HG03469 (cell line): Measurements from ENCODE around the gene VEZT.
"Not testable (repeated sequence)": the region's sequence is repeated elsewhere in the genome, so short reads cannot be mapped to it uniquely, and the experiment has no call there.

ENCODE experiments used
- ATAC-seq: cut with Tn5 transposase; IDR thresholded peaks from one replicate; pipeline ENCODE4 v1.9.1; 2021; ENCODE audit warnings: mild to moderate bottlenecking, moderate library complexity, moderate number of reproducible peaks; ENCODE audit not compliant: unreplicated experiment

Gene VEZT, protein sequence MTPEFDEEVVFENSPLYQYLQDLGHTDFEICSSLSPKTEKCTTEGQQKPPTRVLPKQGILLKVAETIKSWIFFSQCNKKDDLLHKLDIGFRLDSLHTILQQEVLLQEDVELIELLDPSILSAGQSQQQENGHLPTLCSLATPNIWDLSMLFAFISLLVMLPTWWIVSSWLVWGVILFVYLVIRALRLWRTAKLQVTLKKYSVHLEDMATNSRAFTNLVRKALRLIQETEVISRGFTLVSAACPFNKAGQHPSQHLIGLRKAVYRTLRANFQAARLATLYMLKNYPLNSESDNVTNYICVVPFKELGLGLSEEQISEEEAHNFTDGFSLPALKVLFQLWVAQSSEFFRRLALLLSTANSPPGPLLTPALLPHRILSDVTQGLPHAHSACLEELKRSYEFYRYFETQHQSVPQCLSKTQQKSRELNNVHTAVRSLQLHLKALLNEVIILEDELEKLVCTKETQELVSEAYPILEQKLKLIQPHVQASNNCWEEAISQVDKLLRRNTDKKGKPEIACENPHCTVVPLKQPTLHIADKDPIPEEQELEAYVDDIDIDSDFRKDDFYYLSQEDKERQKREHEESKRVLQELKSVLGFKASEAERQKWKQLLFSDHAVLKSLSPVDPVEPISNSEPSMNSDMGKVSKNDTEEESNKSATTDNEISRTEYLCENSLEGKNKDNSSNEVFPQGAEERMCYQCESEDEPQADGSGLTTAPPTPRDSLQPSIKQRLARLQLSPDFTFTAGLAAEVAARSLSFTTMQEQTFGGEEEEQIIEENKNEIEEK

DNA sequence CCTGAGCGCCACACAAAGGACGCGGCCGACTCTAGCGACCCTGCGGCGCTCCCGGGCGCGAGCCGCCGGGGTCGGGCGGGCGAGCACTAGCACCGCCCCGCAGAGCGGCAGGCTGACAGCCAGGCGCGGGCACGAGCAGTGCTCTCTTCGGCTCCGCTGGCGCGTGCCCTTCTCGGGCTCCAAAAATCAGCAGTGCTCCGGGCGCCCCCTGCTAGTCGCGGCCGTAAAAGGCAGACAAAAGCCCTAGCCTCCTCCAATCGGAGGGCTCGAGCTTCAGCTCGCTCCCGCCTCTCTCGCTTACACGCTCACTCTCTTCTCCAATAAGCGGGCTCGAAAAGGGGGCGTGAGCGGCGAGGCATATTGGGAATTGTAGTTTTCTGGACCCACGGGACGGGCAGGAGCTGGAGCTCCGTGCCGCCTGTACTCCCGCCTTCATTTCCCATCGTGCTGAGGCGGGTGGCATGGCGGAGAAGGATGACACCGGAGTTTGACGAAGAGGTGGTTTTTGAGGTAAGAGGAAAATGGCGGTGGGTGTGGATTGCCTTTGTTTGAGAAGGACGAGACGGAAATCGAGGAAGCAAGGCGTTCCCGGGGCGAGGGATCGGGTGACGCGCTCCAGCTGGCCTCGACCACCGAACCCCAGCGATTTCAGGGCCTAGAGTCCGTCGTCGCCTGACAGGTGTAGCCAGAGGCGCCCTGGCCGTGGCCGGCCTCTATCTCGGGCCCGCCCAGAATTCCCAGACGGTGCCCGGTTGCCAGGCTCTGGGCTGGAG, at the start of gene VEZT, which contains the start of gene FGD6:
Gene VEZT (plus strand): TSS at position 431 of the 773 bp plus-strand sequence. CDS start 44 bp downstream, at position 475.
Gene FGD6 (minus strand): TSS at position 91 of the 773 bp plus-strand sequence. CDS start 227 bp downstream, outside the sequence.
- ATAC-seq = peak; percentile 86

- no peak for ATAC-seq
These were observed 48.9 kb upstream of the VEZT start for GRCh38 chr12:95168746-95169145.

DNA sequence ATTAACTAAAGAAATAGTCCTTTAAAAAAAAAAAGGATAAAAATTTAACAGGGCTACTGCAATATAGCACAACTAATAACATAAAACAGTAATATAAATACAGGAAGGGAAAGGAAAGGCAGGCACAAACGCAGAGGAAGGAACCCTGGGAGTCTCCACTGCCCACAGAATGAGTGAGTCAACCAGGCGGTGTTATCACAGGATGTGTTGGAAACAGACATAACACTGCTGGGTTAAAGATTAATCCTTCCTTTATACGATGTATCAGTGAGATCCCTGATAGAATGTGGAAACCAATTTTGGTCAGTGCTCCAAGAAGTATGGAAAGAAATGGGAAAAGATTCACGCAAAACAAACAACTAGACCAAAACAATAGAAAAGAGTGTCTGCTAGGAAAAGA, 48.2 kb upstream of the VEZT start:
- no peak for ATAC-seq

- ATAC-seq = no peak
These were observed 44.0 kb upstream of the VEZT start for GRCh38 chr12:95173392-95174251.

- no peak for ATAC-seq
These were observed 40.3 kb upstream of the VEZT start for GRCh38 chr12:95177201-95177768.

DNA sequence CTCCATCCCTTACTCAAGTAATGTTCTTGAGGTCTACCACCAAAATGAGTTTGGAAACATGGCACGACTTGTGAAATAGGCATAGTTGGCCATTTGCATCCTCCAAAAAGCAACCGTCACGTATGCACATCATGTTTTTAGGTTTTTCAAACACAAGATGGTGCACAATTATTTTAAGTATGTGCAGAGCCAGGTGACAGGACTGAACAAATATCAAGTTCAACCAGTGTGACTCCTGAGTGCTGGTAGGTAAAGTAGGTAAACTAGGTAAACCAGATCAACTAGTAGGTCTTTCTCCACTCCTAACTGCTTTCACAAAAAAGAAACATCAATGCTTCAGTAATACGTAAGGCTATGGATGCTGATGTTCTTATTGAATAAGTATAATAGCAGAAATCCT, 39.5 kb upstream of the VEZT start:
- no peak for ATAC-seq

DNA sequence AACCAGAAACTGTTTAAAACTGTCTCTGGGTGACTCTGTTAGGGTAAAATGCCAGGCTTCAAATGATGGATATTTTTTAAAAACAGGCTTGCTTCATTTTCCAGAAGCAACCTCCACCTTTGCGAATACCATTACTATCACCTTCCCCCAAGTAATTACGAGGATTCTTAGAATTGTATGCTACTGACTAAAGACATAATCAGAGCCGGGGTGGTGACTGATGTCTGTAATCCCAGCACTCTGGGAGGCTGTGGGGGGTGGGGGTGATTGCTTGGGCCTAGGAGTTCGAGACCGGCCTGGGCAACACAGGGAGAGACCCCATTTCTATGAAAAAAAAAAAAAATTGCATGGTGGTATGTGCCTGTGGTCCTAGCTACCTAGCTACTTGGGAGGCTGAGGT, 38.6 kb upstream of the VEZT start:
- no peak for ATAC-seq

DNA sequence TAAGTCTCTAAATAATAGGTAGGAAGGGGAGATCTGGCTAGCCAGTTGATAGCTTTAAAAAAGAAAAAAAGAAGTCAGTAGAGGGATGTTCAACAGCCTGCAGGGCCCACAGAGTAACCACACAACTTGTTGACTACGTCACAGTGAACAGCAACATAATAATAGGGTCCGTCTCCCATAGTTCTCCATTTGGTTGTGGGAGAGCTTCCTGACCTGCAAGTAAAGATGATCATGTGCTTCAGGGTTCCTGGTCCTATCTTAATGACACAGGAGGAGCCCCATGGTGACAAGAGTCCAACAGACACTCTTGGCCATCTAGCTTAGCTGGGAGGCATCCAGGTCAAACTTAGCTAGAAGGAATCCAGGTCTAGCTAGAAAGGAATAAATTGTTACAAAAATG, 36.5 kb upstream of the VEZT start:
- ATAC-seq = no peak

DNA sequence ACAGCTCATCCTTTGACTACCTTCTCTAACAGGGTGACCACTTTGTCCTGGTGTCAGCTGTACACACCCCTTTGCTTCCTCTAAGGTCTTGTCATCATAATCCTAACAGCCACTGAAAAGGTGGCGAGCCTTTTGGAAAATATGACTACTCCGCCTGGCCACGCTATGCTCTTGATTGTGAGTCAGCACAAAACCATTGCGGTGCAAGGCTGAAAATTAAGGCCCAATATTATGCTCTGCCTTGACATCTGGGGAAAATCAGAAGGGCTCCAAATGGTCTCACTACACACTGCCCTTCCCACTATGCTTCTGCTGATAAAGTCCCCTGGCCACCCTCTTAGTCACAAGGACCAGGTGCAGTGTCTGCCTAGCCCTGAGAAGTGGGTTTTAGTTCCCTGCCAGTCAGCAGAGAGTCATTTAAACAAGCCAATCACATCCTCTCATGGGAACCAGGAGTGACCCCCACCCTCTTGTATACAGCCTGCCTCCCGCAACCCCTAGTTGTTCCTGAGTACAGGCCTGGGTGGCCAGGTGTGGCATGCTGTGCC, 34.7 kb upstream of the VEZT start:
- no peak for ATAC-seq

DNA sequence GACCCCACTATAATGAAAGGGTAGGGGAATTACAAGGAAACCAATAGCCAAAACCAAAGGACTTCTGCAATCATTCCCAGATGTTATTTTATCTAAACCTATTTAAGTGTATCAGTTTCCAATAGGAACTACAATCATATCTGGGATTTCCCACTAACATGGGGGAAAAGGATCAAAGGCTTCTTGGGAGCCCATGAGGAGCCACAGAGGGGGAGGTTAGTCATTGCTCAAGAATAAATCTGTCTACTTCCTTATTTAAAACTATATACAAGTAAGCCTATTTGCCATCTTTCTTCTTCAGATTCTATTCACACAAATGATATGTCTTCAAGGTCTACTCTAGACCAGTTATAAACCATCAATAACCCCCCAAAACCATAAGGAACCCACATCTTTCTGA, 33.5 kb upstream of the VEZT start:
- no peak for ATAC-seq

GRCh38 chr12:95185072-95185471, 32.5 kb upstream of the VEZT start:
- ATAC-seq = no peak

- ATAC-seq = no peak
These were observed 31.8 kb upstream of the VEZT start for GRCh38 chr12:95185854-95186253.

DNA sequence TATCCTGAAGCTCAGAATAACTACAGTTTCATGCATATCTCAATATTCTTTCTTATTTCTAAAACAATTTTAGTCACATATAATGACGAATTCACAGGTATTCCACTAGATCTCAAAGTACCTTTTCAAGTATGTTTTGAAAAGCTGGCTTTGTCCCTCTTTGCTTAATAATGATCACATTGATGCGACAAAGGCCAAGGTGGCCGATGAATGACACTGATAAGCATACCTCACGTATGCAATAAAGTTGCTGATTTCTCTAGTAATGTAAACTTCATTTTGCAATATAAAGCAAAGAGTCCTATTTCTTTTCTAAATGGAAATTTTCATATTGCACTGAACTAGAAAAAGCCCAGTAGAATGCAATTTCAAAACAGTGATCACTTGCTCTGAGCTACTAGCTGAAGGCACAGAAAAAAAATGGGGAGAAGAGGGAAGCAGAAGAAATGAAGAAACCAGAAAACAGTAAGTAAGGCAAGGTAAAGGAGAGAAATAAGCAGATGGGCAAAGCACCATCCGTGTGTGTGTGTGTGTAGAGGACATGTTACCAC, 29.7 kb upstream of the VEZT start:
- ATAC-seq = no peak

GRCh38 chr12:95191060-95191696, 26.4 kb upstream of the VEZT start:
- ATAC-seq = no peak

GRCh38 chr12:95192271-95192670, 25.3 kb upstream of the VEZT start:
- no peak for ATAC-seq

GRCh38 chr12:95193139-95193538, 24.5 kb upstream of the VEZT start:
- ATAC-seq = no peak

DNA sequence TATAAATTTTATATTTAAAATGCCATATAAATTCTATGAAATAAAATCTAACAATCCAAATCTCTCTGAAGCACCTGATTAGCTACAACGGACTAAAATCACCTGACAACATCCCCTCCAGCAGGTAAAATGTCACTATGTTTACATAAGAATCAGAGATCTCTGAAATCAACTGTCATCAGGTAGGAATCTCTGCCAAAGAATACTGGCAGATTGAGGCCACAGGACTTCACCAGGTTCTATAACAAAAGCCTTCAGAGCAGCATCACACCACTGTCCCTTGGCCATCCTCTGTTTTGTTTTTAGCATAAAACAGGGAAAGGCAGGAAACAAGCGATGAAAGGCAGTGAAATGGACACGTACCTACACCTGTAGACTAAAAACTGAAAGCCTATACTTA, 22.5 kb upstream of the VEZT start:
- ATAC-seq = no peak

DNA sequence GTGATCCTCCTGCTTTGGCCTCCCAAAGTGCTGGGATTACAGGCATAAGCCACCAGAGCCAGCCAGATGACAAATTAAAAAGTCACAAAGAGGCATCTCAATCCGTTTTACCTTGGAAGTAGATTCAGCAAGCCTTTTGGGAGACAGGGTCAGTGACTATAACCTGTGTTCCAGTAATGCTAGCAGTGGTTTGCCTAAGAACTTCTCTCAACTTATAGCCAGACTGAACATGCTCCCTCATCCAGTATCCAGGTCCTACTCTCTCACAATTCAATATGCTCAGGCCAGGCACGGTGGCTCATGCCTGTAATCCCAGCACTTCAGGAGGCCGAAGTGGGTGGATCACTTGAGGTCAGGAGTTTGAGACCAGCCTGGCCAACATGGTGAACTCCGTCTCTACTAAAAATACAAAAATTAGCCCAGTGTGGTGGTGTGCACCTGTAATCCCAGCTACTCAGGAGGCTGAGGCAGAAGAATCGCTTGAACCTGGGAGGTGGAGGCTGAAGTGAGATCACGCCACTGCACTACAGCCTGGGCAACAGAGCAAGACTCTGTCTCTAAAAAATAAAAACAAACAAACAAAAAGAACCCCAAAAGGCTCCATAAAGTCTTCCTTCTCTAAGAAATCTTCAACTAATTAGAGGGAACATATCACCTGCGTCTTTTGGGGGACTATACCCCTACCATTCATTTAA, 20.6 kb upstream of the VEZT start:
- ATAC-seq = not testable (repeated sequence)
